Cardiac fibroblast (primary cell): ENCODE results near the gene HOXA13.

Source experiments
- DNase-seq, 2 donors: peaks; one replicate each; pipeline versions ENCODE4 v3.0.0 to v3.0.0-alpha.2; 2010; ENCODE audit warnings: low read depth in 2 of 2
- H3K4me3 ChIP-seq, 2 donors: replicated peaks in 1 of 2; 1 replicate in 1 of 2; 2 replicates in 1 of 2; pipeline ENCODE4 v1.5.1; 2011; ENCODE audit warnings: low read depth in 2 of 2, low read length in 2 of 2, mild to moderate bottlenecking in 2 of 2, moderate library complexity in 1 of 2
- TF ChIP-seq, protein P1 (sequence below): IDR thresholded peaks from one replicate; pipeline ENCODE4 v1.5.1; 2011; ENCODE audit warnings: low read depth, mild to moderate bottlenecking, low read length, inconsistent platforms

HOXA13 gene

DNA sequence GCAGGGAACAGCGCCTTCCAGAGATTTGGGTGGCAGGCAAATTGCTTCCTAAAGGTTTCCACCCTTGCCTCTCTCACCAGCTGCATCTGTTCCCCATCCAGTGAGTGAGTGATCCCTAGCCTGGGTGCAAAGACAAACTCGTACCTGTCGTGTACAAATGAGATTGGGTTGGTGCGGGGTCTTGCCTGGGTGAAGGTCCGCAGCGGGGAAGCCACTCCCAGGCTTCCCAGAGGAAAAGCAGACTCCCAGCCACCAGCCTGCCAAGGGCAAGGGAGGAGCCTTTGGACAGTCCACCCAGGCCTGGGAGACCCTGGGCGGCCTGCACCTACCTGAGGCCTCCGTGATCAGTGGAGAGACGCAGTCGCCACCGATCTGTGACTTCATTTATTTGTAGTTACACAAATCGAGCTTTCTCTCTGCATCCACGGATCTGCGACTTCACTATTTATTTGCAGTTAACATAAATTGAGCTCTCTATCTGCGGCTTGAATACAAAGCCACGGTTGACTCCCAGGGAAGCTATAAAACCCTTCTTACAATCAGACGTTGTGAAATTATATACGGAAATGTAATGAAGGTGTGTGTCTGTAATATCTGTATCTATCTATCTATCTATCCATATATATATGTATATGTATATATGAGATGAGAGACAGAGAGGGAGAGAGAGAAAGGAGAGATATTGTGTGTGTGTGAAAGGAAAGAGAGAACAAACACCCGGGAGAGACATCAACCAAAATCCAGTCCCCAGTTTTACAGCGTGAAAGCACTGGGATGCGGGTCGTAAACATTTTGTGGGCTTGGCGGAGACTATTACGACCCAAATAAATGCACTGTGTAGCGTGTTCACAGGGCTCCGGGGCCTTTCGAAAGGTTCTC is 40.4 kb downstream of the HOXA13 start:
- DNase-seq = no peak
- TF ChIP-seq, protein P1, sequence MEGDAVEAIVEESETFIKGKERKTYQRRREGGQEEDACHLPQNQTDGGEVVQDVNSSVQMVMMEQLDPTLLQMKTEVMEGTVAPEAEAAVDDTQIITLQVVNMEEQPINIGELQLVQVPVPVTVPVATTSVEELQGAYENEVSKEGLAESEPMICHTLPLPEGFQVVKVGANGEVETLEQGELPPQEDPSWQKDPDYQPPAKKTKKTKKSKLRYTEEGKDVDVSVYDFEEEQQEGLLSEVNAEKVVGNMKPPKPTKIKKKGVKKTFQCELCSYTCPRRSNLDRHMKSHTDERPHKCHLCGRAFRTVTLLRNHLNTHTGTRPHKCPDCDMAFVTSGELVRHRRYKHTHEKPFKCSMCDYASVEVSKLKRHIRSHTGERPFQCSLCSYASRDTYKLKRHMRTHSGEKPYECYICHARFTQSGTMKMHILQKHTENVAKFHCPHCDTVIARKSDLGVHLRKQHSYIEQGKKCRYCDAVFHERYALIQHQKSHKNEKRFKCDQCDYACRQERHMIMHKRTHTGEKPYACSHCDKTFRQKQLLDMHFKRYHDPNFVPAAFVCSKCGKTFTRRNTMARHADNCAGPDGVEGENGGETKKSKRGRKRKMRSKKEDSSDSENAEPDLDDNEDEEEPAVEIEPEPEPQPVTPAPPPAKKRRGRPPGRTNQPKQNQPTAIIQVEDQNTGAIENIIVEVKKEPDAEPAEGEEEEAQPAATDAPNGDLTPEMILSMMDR = no peak
- no peak overlapping the region for H3K4me3 ChIP-seq

DNA sequence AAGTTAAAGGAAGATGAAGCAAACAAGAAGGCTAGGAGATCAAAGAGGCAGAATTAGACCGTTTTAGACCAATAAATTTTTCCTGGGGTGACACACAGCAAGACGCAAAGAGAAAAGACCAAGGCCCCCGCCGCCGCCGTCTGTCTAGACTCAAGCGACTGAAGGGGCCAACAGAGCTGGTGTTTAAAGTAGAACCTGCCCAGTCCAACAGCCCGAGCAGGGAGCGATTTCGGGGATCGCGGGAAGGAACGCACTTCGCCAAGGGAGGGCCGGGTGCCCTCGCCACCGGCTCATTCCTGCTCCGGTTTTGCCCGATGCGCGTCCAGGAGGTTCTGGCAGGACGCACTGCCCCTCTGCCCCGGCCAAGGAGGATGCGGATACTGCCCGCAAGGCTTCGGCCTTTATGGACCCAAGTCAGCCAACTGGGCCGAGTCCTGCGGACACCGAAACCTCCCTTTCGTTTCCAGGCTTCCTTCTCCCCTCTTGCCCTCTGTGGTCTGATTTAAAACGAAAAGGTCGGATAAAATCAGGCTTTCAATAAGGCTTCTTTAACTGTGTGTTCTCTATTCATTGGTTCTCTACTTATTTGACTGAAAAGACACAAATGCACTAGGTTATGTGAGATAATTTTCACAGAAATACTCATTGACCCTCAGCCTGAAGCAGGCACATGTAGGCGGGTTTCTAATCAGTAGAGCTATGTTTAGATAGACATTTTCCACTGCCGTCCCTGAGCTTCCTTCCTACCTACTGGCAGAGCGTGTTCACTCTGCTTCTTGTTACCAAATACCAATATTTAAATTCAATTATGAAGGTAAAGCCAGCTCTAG is 41.2 kb downstream of the HOXA13 start:
- DNase-seq = no peak
- H3K4me3 ChIP-seq = no peak overlapping the region
- TF ChIP-seq, protein P1 = no peak

DNA sequence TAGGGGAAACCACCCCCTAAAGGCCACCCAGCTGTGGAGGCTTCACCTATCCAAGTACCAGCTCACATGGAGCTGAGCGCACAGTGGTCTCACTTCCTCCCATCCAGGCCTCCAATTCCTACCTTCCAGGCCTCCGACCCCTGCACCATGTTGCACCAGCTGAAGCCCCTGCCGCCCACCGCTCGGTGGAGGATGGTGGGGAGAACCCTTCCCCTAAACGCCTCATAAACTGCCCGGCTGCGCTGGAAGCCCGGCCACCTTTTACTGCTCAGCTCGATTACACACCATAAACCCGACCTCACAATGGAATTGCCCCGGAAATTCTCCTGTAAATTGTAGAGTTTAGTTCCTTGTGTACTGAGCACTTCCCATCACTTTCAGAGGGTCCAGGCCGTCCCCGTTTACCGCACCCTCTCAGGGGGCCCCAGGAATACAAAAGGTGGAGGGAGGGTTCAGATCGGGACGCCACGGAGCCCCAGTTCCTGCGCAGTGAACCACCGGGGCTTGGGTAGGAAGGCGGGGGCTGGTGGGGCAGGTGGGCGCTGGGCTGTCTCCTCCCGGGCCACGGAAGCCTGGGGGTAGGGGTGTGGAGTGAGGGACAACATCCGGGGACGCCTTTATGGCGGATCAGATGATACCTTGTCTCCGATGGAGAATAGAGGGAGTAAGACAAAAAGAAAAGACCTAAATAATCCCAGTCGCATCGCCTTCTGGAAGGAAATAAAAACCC is 42.0 kb downstream of the HOXA13 start:
- DNase-seq = no peak
- TF ChIP-seq, protein P1 = no peak
- no peak overlapping the region for H3K4me3 ChIP-seq

DNA sequence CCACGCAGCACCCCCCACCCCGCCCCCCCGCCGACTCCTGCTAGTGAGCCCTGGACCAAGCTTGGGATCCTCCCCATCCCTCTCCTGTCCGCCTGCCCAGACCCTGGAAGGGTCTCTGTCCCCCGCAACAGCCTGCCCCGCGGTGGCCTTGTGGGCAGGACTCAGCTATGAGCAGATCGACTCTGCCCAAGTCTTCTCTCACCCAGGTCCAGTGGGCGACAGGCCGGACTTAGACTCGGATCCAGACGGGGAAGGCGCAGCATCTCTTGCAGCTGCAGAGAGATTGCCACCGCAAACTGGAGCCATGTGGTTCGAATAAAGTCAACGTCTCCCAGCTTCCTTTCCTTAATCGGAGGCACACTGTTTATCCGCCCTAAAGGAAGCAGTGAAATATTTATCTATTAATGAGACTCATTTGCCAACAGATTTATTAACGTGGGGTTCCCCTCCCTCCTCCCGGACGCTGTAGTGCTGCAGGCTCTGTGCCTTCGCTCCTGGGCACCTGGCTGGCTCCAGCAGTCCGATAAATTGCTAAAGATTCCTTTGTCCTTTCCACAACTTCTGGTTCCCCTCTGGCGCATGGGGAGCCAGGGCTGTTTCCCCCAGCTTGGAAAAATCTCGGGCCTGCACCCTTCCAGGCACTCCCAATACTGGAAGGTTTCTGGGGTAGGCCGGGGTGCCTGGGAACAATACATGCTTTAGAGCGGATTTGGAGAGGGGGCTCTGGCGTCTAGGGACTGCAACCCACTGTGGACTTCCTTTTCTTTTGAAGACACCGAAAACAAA is 42.8 kb downstream of the HOXA13 start:
- no peak overlapping the region for H3K4me3 ChIP-seq
- TF ChIP-seq, protein P1 = no peak
- no peak for DNase-seq

- TF ChIP-seq, protein P1 = no peak
- H3K4me3 ChIP-seq = no peak within 1 kb of the TSS
- DNase-seq = no peak
Observed at GRCh38 chr7:27156508-27156898, 43.4 kb downstream of the HOXA13 start, which contains the start of gene HOXA7. Gene HOXA7, minus strand, starts transcription at chr7:27156675. Its CDS starts 130 bp downstream, at chr7:27156545.
